ENCODE measurements around the gene LPP. TPM values are rescaled to one million over a fixed set of nuclear protein-coding genes. Genes with fewer than 3 reads are reported as not detected.

The LPP gene
- total RNA-seq, 1 experiment from 2014 or later = 20.4 TPM

DNA sequence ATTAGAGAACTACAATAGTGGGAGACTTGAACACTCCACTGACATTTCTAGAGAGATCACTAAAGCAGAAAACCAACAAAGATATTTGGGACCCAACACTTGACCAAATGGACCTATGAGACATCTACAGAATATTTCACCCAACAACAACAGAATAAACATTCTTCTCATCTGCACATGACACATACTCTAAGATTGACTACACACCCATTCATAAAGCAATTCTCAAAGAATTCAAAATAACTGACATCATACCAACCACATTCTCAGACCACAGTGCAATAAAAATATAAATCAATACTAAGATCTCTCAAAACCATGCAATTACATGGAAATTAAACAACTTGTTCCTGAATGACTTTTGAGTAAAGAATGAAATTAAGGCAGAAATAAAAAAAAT, 473.7 kb downstream of the LPP start:
- Histone ChIP-seq H3F3A (ENCODE audit: low read length, unreplicated experiment) (peaks cover 10% of the 10 kb centered on the region), H3K9me2 (replicated peaks; ENCODE audit: low read length) (no peaks in the 10 kb centered on the region), H4K20me1 (ENCODE audit: low read length) (no peaks in the 10 kb centered on the region), H2AFZ (ENCODE audit: low read length) (no peak overlapping the region), H3K4me1 (ENCODE audit: insufficient read depth, low read length) (peaks cover 41% of the 10 kb centered on the region), H3K9me3 (ENCODE audit: low read length) (no peaks in the 10 kb centered on the region), H3K4me2 (ENCODE audit: low read length) (peak overlapping the region; percentile 66), H3K27me3 (ENCODE audit: low read length) (no peaks in the 10 kb centered on the region), H3K36me3 (ENCODE audit: low read depth, low read length) (no peaks in the 10 kb centered on the region), H3K9ac (ENCODE audit: low read length) (peak overlapping the region; percentile 50), H3K79me2 (ENCODE audit: low read length) (no peaks in the 10 kb centered on the region), H3K27ac (ENCODE audit: low read length) (peak overlapping the region; percentile 88), H3K4me3 (ENCODE audit: low read length) (0 out of 2 replicates have a peak overlapping the region, but pooled peaks have one; percentile 5)
- TF ChIP-seq EZH2 (IDR thresholded peaks at IDR 0.05; ENCODE audit: low read length, unreplicated experiment) (no peak), EZH2phosphoT487 (IDR thresholded peaks at IDR 0.05; ENCODE audit: borderline replicate concordance, low read length) (no peak)
- TF ChIP-seq, protein P1, sequence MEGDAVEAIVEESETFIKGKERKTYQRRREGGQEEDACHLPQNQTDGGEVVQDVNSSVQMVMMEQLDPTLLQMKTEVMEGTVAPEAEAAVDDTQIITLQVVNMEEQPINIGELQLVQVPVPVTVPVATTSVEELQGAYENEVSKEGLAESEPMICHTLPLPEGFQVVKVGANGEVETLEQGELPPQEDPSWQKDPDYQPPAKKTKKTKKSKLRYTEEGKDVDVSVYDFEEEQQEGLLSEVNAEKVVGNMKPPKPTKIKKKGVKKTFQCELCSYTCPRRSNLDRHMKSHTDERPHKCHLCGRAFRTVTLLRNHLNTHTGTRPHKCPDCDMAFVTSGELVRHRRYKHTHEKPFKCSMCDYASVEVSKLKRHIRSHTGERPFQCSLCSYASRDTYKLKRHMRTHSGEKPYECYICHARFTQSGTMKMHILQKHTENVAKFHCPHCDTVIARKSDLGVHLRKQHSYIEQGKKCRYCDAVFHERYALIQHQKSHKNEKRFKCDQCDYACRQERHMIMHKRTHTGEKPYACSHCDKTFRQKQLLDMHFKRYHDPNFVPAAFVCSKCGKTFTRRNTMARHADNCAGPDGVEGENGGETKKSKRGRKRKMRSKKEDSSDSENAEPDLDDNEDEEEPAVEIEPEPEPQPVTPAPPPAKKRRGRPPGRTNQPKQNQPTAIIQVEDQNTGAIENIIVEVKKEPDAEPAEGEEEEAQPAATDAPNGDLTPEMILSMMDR (conservative IDR thresholded peaks at IDR 0.05; ENCODE audit: low read depth, low read length) = no peak
- POLR2A ChIA-PET (ENCODE audit: unreplicated experiment) = no interaction called here
- no TSS peak for BruUV-seq (replicated peaks)
- CTCF ChIA-PET = no interaction called here
- ATAC-seq = peak; percentile 91
- intact Hi-C loops (cut with micrococcal nuclease) = loop anchor here (2.0 to 5.0 kb wide), 5 partner anchors 45 to 330 kb away; no protein-coding TSS in a partner anchor
- DNase-seq = peak; percentile 91

DNA sequence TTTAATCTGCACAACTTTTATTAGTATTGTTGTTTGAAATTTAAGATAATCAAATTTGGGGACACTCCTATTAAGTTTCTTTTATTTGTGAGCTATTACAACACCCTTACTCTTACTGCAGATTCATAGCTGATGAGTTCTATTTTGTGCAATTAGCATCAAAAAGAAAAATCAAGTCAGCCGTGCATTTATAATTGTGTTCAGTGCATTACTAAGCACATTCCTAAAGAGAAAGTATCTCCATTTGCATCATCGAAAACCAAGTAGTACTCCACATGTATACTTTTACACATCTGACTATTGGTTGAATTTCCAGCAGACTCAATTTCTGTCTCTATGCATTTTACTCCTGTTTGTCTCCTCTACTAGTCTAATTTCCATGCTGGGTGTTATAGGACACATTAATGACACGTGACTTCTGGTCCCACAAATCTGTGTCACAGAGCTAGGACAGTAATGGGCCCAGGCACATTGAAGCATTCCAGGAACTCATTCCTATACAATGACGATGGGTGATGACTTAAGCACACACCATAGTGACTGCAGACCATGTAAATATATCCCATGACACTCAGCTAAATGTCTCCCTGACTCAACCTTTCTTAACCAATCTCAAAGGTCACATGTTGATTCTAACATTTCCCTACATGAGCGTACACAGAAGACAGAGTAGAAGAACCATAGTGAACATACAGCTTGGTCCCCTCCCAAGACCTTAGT, 477.5 kb downstream of the LPP start:
- H3K4me3 ChIP-seq (ENCODE audit: low read length) = no peak overlapping the region
- TF ChIP-seq EZH2phosphoT487 (IDR thresholded peaks at IDR 0.05; ENCODE audit: borderline replicate concordance, low read length) = no peak
- TF ChIP-seq EZH2 (IDR thresholded peaks at IDR 0.05; ENCODE audit: low read length, unreplicated experiment) = no peak
- TF ChIP-seq, protein P1 (conservative IDR thresholded peaks at IDR 0.05; ENCODE audit: low read depth, low read length) = no peak
- H3K4me1 ChIP-seq (ENCODE audit: insufficient read depth, low read length) = peaks cover 53% of the 10 kb centered on the region
- no peaks in the 10 kb centered on the region for H3K9me3 ChIP-seq (ENCODE audit: low read length)
- DNase-seq (peak; percentile 76), ATAC-seq (peak; percentile 11; the same call in 1 of the 2 replicates)
- no peaks in the 10 kb centered on the region for H4K20me1 ChIP-seq (ENCODE audit: low read length)
- H3F3A ChIP-seq (ENCODE audit: low read length, unreplicated experiment) = peaks cover 10% of the 10 kb centered on the region
- intact Hi-C loops (cut with micrococcal nuclease) = no loop called here
- H3K79me2 ChIP-seq (ENCODE audit: low read length) = no peaks in the 10 kb centered on the region
- peak overlapping the region; percentile 43 for H3K27ac ChIP-seq (ENCODE audit: low read length)
- ChIA-PET CTCF (no interaction called here), POLR2A (ENCODE audit: unreplicated experiment) (no interaction called here)
- no peak overlapping the region for H3K9ac ChIP-seq (ENCODE audit: low read length)
- peak overlapping the region; percentile 8; the same call in 1 of the 2 replicates for H3K4me2 ChIP-seq (ENCODE audit: low read length)
- H3K36me3 ChIP-seq (ENCODE audit: low read depth, low read length) = no peaks in the 10 kb centered on the region
- no peaks in the 10 kb centered on the region for H3K27me3 ChIP-seq (ENCODE audit: low read length)
- BruUV-seq (replicated peaks) = no TSS peak
- no peak overlapping the region for H2AFZ ChIP-seq (ENCODE audit: low read length)
- no peaks in the 10 kb centered on the region for H3K9me2 ChIP-seq (replicated peaks; ENCODE audit: low read length)

DNA sequence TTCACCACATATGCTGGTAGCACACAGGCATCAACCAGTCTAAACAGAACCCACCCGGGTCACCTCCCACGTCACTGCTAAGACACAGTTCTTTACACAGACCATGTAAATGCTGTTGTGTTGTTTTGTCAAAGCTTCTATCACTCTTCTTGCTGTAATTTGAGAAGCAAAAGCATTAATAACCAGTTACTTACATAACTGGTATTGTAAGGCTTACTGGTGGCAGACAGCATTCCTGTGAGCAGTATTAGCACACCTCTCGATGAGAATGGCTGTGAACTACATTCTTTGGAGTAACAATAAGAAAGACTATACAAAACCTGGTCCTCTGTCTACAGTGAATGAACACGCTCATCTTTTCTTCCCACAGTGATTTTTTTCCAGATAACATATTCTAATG, 479.2 kb downstream of the LPP start:
- Histone ChIP-seq H3K27me3 (ENCODE audit: low read length) (no peaks in the 10 kb centered on the region), H3K9ac (ENCODE audit: low read length) (no peak overlapping the region), H4K20me1 (ENCODE audit: low read length) (no peaks in the 10 kb centered on the region), H3K4me1 (ENCODE audit: insufficient read depth, low read length) (peaks cover 37% of the 10 kb centered on the region), H3K9me3 (ENCODE audit: low read length) (no peaks in the 10 kb centered on the region), H2AFZ (ENCODE audit: low read length) (no peak overlapping the region), H3K4me3 (ENCODE audit: low read length) (no peak overlapping the region), H3K27ac (ENCODE audit: low read length) (no peak overlapping the region), H3F3A (ENCODE audit: low read length, unreplicated experiment) (no peaks in the 10 kb centered on the region), H3K9me2 (replicated peaks; ENCODE audit: low read length) (no peaks in the 10 kb centered on the region), H3K79me2 (ENCODE audit: low read length) (no peaks in the 10 kb centered on the region), H3K36me3 (ENCODE audit: low read depth, low read length) (no peaks in the 10 kb centered on the region), H3K4me2 (ENCODE audit: low read length) (peak overlapping the region; percentile 4; the same call in 1 of the 2 replicates)
- BruUV-seq (replicated peaks) = no TSS peak
- ChIA-PET CTCF (no interaction called here), POLR2A (ENCODE audit: unreplicated experiment) (no interaction called here)
- DNase-seq (peak; percentile 45), ATAC-seq (0 out of 2 replicates have a peak, but pooled peaks have one; percentile 17)
- no peak for TF ChIP-seq EZH2 (IDR thresholded peaks at IDR 0.05; ENCODE audit: low read length, unreplicated experiment)
- TF ChIP-seq, protein P1 (conservative IDR thresholded peaks at IDR 0.05; ENCODE audit: low read depth, low read length) = no peak
- no peak for TF ChIP-seq EZH2phosphoT487 (IDR thresholded peaks at IDR 0.05; ENCODE audit: borderline replicate concordance, low read length)
- intact Hi-C loops (cut with micrococcal nuclease) = no loop called here

All from PC-3 (cell line).